DND-41 (cell line): ENCODE results near the gene NKTR.

ENCODE experiments used
- EZH2 ChIP-seq: IDR thresholded peaks from 3 replicates; pipeline ENCODE4 v1.6.1; 2012; ENCODE audit warnings: borderline replicate concordance, low read depth, mild to moderate bottlenecking, moderate library complexity, low read length, inconsistent platforms; ENCODE audit not compliant: severe bottlenecking
- TF ChIP-seq, protein P1 (sequence below): IDR thresholded peaks from 2 replicates; pipeline ENCODE4 v1.5.1; 2012; ENCODE audit warnings: borderline replicate concordance, low read length, moderate library complexity, mild to moderate bottlenecking; ENCODE audit not compliant: poor library complexity, severe bottlenecking; ENCODE audit errors: extremely low read depth

- TF ChIP-seq, protein P1, sequence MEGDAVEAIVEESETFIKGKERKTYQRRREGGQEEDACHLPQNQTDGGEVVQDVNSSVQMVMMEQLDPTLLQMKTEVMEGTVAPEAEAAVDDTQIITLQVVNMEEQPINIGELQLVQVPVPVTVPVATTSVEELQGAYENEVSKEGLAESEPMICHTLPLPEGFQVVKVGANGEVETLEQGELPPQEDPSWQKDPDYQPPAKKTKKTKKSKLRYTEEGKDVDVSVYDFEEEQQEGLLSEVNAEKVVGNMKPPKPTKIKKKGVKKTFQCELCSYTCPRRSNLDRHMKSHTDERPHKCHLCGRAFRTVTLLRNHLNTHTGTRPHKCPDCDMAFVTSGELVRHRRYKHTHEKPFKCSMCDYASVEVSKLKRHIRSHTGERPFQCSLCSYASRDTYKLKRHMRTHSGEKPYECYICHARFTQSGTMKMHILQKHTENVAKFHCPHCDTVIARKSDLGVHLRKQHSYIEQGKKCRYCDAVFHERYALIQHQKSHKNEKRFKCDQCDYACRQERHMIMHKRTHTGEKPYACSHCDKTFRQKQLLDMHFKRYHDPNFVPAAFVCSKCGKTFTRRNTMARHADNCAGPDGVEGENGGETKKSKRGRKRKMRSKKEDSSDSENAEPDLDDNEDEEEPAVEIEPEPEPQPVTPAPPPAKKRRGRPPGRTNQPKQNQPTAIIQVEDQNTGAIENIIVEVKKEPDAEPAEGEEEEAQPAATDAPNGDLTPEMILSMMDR, result no peak
- TF ChIP-seq EZH2, result no peak
Measured at GRCh38 chr3:42608581-42608980, 8.1 kb downstream of the NKTR start.
